Measurements from ENCODE around the gene GLRA1.

DNA sequence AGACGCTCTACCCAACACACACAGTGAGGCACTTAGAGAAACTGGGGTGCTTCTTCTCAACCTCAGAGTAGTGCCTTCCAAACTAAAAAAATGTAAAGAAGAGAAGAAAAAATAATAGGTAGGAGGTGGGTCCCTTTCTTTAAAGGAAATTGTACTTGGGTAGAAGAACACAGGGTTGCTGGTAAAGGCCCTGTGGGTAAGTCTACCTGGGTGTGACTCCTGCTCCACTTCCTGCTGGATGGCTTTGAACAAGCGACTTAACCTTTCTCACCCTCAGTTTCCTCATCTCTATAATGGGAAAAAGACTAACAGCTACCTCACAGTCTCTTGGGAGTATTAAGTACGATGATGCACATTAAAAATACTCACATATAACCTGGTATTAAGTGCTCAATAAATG, 32.1 kb upstream of the GLRA1 start:
- TF ChIP-seq, protein P1, sequence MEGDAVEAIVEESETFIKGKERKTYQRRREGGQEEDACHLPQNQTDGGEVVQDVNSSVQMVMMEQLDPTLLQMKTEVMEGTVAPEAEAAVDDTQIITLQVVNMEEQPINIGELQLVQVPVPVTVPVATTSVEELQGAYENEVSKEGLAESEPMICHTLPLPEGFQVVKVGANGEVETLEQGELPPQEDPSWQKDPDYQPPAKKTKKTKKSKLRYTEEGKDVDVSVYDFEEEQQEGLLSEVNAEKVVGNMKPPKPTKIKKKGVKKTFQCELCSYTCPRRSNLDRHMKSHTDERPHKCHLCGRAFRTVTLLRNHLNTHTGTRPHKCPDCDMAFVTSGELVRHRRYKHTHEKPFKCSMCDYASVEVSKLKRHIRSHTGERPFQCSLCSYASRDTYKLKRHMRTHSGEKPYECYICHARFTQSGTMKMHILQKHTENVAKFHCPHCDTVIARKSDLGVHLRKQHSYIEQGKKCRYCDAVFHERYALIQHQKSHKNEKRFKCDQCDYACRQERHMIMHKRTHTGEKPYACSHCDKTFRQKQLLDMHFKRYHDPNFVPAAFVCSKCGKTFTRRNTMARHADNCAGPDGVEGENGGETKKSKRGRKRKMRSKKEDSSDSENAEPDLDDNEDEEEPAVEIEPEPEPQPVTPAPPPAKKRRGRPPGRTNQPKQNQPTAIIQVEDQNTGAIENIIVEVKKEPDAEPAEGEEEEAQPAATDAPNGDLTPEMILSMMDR (IDR thresholded peaks at IDR 0.05), result no peak
- TF ChIP-seq POLR2A (IDR thresholded peaks at IDR 0.05), result no peak

All from vagina (tissue), 2 donors.